WERI-Rb-1 (cell line): ENCODE results near the gene NOL12.

ENCODE experiments used
- DNase-seq: peaks from one replicate; pipeline ENCODE4 v3.0.0-alpha.2; 2020
- H3K27ac ChIP-seq: fragments of 250-450 bp; sonication (Bioruptor Pico); 2 replicates; pipeline ENCODE4 v1.5.1; 2020; ENCODE audit warnings: mild to moderate bottlenecking, moderate library complexity
- H3K27me3 ChIP-seq: fragments of 250-450 bp; sonication (Bioruptor Pico); 2 replicates; pipeline ENCODE4 v1.5.1; 2021; ENCODE audit warnings: mild to moderate bottlenecking, low read depth, moderate library complexity; ENCODE audit not compliant: insufficient read depth, severe bottlenecking
- H3K36me3 ChIP-seq: fragments of 250-450 bp; sonication (Bioruptor Pico); 2 replicates; pipeline ENCODE4 v1.5.1; 2020; ENCODE audit warnings: mild to moderate bottlenecking, moderate library complexity
- H3K4me3 ChIP-seq: 2 replicates; pipeline ENCODE4 v1.5.1; 2011; ENCODE audit warnings: low read depth, mild to moderate bottlenecking, control low read depth, low read length
- H3K9me3 ChIP-seq: fragments of 250-450 bp; sonication (Bioruptor Pico); 2 replicates; pipeline ENCODE4 v1.5.1; 2021; ENCODE audit warnings: mild to moderate bottlenecking, moderate library complexity; ENCODE audit not compliant: severe bottlenecking
- TF ChIP-seq, protein P1 (sequence below): IDR thresholded peaks from 2 replicates; pipeline ENCODE4 v1.5.1; 2011; ENCODE audit warnings: low read depth, mild to moderate bottlenecking, control low read depth, inconsistent platforms, low read length

Gene NOL12, protein sequence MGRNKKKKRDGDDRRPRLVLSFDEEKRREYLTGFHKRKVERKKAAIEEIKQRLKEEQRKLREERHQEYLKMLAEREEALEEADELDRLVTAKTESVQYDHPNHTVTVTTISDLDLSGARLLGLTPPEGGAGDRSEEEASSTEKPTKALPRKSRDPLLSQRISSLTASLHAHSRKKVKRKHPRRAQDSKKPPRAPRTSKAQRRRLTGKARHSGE

DNA sequence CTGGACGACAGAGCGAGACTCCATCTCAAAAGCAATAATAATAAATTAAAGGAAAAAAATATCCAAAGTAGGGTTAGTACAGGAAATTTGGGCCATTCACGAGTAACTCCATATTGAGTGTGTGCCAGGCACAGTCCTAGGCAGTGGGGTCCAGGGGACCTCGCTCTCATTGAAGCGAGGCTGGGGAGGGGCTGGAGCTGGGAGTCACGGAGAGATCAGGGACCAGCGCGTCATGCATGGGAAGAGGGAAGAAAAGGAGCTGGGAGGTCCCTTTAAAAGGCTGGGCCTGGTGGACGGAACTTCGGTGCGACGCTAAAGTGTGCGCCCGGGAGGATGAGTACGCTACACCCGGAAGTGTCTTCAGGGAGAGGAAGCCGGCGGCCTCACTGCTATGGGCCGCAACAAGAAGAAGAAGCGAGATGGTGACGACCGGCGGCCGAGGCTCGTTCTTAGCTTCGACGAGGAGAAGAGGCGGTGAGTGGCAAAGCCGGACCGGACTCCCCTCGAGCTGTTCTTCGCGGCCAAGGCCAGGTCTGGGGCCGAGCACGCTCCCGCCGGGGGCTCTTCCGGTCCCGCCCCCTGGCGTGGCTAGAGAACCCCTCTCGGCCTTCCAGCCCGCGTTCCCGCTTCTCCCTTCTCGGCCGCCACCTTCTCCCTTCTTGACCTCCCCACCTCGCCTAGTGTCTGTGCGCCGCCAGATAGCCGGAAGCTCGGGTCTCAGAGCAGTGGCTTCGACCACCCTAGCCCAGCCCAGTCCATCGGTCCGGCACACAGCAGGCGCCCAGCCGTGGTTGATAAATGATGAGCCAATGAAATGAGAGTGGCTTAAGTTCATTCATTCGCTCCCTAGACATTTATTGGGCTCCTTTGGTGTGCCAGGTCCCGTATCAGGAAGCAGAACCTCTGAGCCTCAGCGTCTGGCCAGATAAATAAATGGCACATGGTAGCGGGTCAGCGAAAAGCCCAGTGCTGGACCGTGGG is at the start of gene NOL12:
Gene NOL12, plus strand, starts transcription at position 342 of the 981 bp plus-strand sequence. Its CDS starts 50 bp downstream, at position 392.
- TF ChIP-seq, protein P1, sequence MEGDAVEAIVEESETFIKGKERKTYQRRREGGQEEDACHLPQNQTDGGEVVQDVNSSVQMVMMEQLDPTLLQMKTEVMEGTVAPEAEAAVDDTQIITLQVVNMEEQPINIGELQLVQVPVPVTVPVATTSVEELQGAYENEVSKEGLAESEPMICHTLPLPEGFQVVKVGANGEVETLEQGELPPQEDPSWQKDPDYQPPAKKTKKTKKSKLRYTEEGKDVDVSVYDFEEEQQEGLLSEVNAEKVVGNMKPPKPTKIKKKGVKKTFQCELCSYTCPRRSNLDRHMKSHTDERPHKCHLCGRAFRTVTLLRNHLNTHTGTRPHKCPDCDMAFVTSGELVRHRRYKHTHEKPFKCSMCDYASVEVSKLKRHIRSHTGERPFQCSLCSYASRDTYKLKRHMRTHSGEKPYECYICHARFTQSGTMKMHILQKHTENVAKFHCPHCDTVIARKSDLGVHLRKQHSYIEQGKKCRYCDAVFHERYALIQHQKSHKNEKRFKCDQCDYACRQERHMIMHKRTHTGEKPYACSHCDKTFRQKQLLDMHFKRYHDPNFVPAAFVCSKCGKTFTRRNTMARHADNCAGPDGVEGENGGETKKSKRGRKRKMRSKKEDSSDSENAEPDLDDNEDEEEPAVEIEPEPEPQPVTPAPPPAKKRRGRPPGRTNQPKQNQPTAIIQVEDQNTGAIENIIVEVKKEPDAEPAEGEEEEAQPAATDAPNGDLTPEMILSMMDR: no peak
- no peaks in the 10 kb centered on the region for H3K27me3 ChIP-seq
- peak within 1 kb of the TSS; percentile 73 for H3K4me3 ChIP-seq
- H3K36me3 ChIP-seq: peaks cover 23% of the 10 kb centered on the region
- peak within 1 kb of the TSS; percentile 89 for H3K27ac ChIP-seq
- no peaks in the 10 kb centered on the region for H3K9me3 ChIP-seq
- peak; percentile 86 for DNase-seq

DNA sequence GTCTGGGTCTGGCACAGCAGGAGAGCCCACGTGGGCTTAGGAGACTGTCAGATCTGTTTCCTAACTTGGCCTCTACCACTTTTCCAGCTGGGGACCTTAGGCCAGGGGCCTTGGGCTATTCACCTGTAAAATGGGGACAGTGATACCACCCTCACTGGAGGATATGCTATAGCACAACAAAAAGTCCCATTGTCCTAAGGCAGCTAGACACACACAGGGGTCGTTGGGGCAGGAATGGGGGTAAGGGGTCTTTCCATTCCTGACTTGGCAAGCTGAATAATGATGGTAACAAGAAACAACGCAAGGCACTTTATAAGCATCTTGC is 49.2 kb upstream of the NOL12 start:
- Histone ChIP-seq H3K4me3 (no peak overlapping the region), H3K27me3 (no peaks in the 10 kb centered on the region), H3K9me3 (no peaks in the 10 kb centered on the region), H3K36me3 (peaks cover 2% of the 10 kb centered on the region), H3K27ac (no peak overlapping the region)
- TF ChIP-seq, protein P1: no peak
- no peak for DNase-seq

DNA sequence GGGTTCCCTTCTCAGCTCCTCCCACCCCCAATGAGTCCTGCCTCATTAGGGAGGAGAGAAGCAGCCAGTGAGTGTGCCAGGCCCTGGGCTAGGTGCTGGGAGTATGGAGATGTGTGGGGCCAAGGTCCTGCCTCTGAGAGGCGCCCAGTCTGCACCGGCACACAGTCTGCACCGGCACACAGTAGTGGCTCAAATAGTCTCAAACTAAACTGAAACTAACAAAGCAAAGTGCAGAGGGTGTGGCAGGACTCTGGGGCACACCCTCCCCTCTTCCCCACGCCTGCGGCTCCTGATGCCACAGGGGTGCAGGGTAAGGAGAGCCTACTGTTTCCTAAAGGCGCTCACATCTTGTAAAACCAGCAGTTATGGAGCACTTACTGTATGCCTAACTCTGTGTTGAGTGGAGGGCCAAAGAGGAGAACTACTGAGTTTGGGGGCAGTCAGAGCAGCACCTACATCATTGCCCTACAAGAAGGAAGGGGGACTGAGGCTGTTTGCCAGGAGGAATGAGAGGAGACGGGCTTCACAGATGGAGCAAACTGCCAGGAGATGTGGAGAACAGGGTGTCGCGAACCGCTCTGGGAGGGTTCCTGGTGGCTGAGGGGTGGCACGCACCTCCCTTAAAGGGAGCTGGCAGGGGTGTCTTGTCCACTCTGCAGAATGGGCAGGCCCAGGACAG is 47.6 kb upstream of the NOL12 start:
- Histone ChIP-seq H3K9me3 (no peaks in the 10 kb centered on the region), H3K4me3 (no peak overlapping the region; the same call in 1 of the 2 replicates), H3K36me3 (peaks cover 7% of the 10 kb centered on the region), H3K27ac (no peak overlapping the region; the same call in 1 of the 2 replicates), H3K27me3 (no peaks in the 10 kb centered on the region)
- no peak for DNase-seq
- TF ChIP-seq, protein P1: no peak

DNA sequence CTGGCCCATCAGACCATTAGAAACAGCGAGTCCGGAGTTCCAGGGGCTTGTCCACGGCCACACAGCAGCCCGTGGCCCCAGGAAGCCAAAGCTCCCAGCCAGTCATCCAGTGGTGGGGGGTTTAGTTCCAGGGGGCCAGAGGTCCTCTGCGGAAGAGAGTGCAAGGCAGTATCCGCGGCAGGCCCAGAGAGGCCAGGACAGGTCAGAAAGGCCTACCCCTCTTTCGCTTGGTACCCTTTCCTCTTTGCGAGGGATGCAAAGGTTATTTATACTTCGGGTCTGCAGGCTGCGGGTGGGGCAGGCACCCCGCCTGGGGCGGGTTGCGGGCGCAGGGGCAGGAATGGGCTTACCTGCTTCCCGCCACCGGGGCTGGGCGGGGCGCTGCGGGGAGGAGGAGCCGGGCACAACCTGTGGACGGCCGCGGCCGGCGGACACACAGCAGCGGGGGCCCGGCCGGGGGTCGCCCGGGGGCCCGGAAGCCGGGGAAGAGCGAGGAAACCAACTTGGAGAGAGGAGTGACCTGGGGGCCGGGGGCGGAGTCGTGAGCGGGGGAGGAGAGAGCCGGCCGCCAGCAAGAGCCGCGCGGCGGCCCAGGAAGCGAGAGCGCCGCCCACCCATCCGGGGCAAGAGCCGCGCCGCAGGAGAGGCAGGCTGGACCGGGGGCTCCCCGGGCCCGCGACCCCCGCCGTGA is 46.9 kb upstream of the NOL12 start, which contains the start of gene SH3BP1:
Gene SH3BP1, plus strand, starts transcription at position 600 of the 691 bp plus-strand sequence. CDS start 119 bp downstream, outside the sequence.
- Histone ChIP-seq H3K27ac (peak within 1 kb of the TSS; percentile 45; the same call in 1 of the 2 replicates), H3K4me3 (peak within 1 kb of the TSS; percentile 71), H3K36me3 (peaks cover 9% of the 10 kb centered on the region), H3K27me3 (no peaks in the 10 kb centered on the region), H3K9me3 (no peaks in the 10 kb centered on the region)
- DNase-seq: peak; percentile 55
- TF ChIP-seq, protein P1: no peak
